GM23338 (cell line): ENCODE results near the gene SLC35G2.

Experiments
- EZH2 ChIP-seq: fragments of 200-600 bp; sonication (generic); IDR thresholded peaks from one replicate; pipeline ENCODE4 v1.8.0; 2017; ENCODE audit warnings: antibody characterized with exemption, mild to moderate bottlenecking, low read depth; ENCODE audit not compliant: unreplicated experiment
- NANOG ChIP-seq: IDR thresholded peaks from 2 replicates; pipeline ENCODE4 v1.6.1; 2016; ENCODE audit warnings: antibody characterized with exemption, borderline replicate concordance
- POLR2AphosphoS5 ChIP-seq: IDR thresholded peaks from 2 replicates; pipeline ENCODE4 v1.6.1; 2016; ENCODE audit warnings: antibody characterized with exemption, low read depth
- TF ChIP-seq, protein P1 (sequence below), 2 experiments: fragments of 200-600 bp in 1 of 2; sonication (generic) in 1 of 2; conservative IDR thresholded peaks; 2 replicates each; pipeline versions ENCODE4 v1.5.1 to v1.6.1; 2016 to 2017; ENCODE audit warnings: antibody characterized with exemption in 2 of 2, low read depth in 2 of 2, mild to moderate bottlenecking in 2 of 2, moderate library complexity in 1 of 2
- TF ChIP-seq, protein P2 (sequence below): IDR thresholded peaks from 2 replicates; pipeline ENCODE4 v1.6.1; 2016; ENCODE audit warnings: antibody characterized with exemption

- TF ChIP-seq POLR2AphosphoS5: no peak
- TF ChIP-seq, protein P1, sequence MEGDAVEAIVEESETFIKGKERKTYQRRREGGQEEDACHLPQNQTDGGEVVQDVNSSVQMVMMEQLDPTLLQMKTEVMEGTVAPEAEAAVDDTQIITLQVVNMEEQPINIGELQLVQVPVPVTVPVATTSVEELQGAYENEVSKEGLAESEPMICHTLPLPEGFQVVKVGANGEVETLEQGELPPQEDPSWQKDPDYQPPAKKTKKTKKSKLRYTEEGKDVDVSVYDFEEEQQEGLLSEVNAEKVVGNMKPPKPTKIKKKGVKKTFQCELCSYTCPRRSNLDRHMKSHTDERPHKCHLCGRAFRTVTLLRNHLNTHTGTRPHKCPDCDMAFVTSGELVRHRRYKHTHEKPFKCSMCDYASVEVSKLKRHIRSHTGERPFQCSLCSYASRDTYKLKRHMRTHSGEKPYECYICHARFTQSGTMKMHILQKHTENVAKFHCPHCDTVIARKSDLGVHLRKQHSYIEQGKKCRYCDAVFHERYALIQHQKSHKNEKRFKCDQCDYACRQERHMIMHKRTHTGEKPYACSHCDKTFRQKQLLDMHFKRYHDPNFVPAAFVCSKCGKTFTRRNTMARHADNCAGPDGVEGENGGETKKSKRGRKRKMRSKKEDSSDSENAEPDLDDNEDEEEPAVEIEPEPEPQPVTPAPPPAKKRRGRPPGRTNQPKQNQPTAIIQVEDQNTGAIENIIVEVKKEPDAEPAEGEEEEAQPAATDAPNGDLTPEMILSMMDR (conservative IDR thresholded peaks at IDR 0.05; ENCODE audit: low read depth in 2 of 2): no peak
- TF ChIP-seq, protein P2, sequence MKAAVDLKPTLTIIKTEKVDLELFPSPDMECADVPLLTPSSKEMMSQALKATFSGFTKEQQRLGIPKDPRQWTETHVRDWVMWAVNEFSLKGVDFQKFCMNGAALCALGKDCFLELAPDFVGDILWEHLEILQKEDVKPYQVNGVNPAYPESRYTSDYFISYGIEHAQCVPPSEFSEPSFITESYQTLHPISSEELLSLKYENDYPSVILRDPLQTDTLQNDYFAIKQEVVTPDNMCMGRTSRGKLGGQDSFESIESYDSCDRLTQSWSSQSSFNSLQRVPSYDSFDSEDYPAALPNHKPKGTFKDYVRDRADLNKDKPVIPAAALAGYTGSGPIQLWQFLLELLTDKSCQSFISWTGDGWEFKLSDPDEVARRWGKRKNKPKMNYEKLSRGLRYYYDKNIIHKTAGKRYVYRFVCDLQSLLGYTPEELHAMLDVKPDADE: no peak
- TF ChIP-seq EZH2: no peak
- TF ChIP-seq NANOG: no peak
Observed at GRCh38 chr3:136838641-136839555, 20.0 kb downstream of the SLC35G2 start.
